Measurements from ENCODE around the gene KRT78. TPM values are rescaled to one million over a fixed set of nuclear protein-coding genes. Genes with fewer than 3 reads are reported as not detected.

Gene KRT78, protein sequence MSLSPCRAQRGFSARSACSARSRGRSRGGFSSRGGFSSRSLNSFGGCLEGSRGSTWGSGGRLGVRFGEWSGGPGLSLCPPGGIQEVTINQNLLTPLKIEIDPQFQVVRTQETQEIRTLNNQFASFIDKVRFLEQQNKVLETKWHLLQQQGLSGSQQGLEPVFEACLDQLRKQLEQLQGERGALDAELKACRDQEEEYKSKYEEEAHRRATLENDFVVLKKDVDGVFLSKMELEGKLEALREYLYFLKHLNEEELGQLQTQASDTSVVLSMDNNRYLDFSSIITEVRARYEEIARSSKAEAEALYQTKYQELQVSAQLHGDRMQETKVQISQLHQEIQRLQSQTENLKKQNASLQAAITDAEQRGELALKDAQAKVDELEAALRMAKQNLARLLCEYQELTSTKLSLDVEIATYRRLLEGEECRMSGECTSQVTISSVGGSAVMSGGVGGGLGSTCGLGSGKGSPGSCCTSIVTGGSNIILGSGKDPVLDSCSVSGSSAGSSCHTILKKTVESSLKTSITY
- 0.04 and 0.16 TPM in 2 replicates for total RNA-seq

DNA sequence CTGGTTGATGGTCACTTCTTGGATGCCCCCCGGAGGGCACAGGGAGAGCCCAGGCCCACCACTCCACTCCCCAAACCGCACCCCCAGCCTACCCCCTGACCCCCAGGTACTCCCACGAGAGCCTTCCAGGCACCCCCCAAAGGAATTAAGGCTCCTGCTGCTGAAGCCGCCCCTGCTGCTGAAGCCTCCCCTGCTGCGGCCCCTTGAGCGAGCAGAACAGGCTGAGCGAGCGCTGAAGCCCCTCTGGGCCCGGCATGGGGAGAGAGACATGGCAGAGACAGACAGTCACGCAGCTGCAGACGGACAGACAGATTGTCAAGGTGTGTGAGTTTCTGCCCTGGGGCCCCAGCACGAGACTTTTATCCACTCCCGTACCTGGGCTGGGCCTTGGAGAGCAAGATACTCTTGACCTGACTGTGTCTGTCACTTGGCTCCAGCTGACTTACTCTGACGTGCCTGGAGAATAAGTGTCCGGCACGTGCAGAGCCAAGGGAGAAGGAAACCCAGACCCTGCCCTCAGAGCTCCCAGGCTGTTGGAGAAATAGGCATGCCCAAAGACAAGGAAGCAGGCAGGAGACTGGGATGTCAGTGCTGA is at the start of gene KRT78:
Gene KRT78 (minus strand): TSS at position 334 of the 595 bp plus-strand sequence. CDS start 64 bp downstream, at position 270.

DNA sequence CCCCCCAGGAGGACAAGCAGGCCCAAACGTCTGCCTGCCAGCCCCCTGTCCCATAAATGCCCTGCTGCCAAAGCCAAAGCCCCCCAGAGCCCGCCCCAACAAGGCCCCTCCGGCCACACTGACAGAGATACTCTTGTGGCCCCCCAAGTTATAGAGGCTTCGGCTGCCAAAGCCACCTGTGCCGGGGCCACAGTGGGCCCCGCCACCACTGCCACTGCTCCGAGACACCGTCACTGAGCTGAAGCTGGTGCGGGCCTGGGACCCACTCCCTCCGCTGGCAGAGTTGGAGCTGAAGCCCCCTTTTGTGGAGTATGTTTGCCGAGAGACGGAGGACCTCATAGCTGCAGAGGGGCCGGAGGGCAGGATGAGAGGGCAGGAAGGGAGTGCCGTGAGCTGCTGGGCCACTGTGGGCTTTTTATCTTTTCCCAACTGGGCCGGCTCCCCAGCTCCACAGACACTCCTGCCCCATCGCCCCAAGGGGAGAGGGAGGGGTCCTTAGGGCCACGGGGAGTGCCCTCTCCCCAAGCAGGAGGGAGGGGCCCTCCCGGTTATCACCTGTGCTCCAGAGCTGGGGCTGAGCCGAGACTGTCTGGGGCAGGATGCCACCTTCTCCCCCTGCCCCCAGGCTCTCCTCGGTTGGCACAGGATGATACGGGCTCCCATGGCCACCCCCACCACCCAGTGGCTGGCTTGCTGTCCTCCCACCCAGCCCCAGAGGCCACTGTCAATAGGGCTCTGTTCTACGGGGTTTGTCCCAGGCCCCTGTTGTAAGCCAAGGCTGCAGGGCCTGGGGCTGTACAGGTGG is 14.7 kb downstream of the KRT78 start, which contains the start of gene KRT79:
Gene KRT79 (minus strand): TSS at position 390 of the 805 bp plus-strand sequence. CDS start 51 bp downstream, at position 339.

DNA sequence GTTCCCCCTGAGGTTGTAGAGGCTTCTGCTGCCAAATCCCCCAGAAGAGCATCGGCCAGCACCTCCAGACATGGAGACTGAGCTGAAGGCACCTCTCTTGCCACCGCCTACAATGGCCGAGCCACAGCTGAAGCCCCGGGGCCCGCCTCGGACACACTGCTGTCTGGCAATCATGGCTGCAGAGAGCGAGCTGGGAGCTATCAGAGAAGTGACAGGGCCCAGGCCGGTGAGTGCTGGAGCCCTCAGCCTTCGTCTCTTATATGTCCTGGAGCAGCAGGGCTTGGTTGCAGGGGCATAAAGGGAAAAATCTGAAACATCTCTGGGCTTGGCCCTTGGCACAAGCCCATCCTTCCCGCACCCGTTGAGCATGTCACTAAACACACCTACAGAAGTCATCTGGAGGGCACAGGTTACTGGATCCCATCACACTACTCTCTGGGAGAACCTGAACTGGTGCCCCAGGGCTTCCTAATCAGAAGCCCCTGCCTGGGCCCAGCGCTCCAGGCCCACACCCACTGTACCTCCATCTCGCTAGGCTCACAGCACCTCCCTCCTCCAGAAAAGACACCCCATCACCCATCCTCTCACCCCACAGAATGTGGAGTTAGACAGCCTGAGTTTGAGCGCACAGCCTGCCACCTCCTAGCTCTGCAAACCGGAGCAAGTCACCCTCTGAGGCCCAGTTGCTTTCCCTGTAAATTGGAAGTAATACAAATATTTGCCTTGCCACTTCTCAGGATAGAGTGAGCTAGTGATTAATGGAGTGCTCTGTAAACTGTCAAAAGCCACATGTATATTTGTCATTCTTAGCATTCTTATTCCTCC is 34.7 kb downstream of the KRT78 start, which contains the start of gene KRT4:
Gene KRT4 (minus strand): TSS at position 232 of the 825 bp plus-strand sequence. CDS start 58 bp downstream, at position 174.

DNA sequence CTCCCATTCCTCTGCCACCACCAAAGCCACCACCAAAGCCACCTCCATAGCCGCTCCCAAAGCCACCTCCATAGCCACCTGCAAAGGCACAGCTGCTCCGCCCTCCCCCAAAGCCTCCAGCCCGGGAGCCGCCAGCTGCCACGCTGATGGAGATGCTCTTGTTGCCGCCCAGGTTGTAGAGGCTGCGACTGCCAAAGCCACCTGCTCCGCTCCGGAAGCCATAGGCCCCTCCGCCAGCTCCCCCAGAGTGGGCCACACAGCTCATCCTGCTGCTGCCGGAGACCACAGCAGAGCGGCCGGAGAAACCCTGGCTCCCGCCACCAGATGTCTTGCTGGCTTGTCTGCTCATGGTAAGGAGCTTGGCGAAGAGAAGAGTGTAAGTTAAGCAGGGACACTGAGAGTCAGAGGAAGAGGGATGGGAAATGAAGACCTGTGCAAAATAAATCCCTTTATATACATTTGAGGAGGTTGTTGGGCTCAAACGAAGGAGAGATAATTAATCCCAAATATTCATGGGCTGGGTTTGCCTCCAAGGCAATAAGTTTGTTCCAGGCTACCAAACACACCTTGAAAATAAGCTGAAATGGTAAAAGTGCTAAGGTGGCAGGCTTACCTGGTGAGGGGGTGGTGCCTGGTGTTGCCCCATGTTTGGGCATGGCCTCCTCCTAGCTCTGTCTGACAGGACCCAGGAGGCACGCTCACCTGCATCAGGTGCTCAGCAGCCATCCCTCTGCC is 52.9 kb downstream of the KRT78 start, which contains the start of gene KRT3:
Gene KRT3 (minus strand): TSS at position 424 of the 735 bp plus-strand sequence. CDS start 75 bp downstream, at position 349.

Other genes starting within 250 kb of the KRT78 start
- not detected in 2 replicates for gene KRT72, start 247.5 kb downstream of the KRT78 start, total RNA-seq
- gene KRT73, start 230.4 kb downstream of the KRT78 start, total RNA-seq: not detected in 2 replicates
- gene KRT2, start 196.8 kb downstream of the KRT78 start, total RNA-seq: not detected in 2 replicates
- 2.3 TPM in 1 of 2 replicates, not detected in the other for gene KRT1, start 168.6 kb downstream of the KRT78 start, total RNA-seq
- not detected in 2 replicates for gene KRT77, start 145.5 kb downstream of the KRT78 start, total RNA-seq
- not detected in 2 replicates for gene KRT76, start 71.6 kb downstream of the KRT78 start, total RNA-seq
- not detected in 2 replicates for gene KRT3, start 52.9 kb downstream of the KRT78 start, total RNA-seq
- not detected in 2 replicates for gene KRT4, start 34.9 kb downstream of the KRT78 start, total RNA-seq
- gene KRT79, start 14.7 kb downstream of the KRT78 start, total RNA-seq: not detected in 2 replicates
- 61.1 and 107 TPM in 2 replicates for gene KRT8, start 56.1 kb upstream of the KRT78 start, total RNA-seq
- 427 and 525 TPM in 2 replicates for gene KRT18, start 100.1 kb upstream of the KRT78 start, total RNA-seq
- 424 and 580 TPM in 2 replicates for gene EIF4B, start 157.5 kb upstream of the KRT78 start, total RNA-seq
- gene TNS2, start 201.1 kb upstream of the KRT78 start, total RNA-seq: 3.0 and 3.9 TPM in 2 replicates
- gene SPRYD3, start 230.4 kb upstream of the KRT78 start, total RNA-seq: 40.6 and 40.7 TPM in 2 replicates
- gene IGFBP6, start 248.7 kb upstream of the KRT78 start, total RNA-seq: 93.5 and 128 TPM in 2 replicates